Mucosa of stomach (tissue), 1 donor: ENCODE data around the gene STRADB.
"Not testable (repeated sequence)": the region's sequence is repeated elsewhere in the genome, so short reads cannot be mapped to it uniquely, and the experiment has no call there.

Experiments
- H3K27me3 ChIP-seq: one replicate; pipeline ENCODE4 v1.7.0; 2013; ENCODE audit warnings: mild to moderate bottlenecking, low read length; ENCODE audit not compliant: control insufficient read depth, insufficient read depth
- H3K36me3 ChIP-seq: one replicate; pipeline ENCODE4 v1.7.0; 2013; ENCODE audit warnings: low read length; ENCODE audit not compliant: control insufficient read depth, insufficient read depth
- H3K4me1 ChIP-seq: one replicate; pipeline ENCODE4 v1.7.0; 2013; ENCODE audit warnings: mild to moderate bottlenecking, low read length; ENCODE audit not compliant: control insufficient read depth, insufficient read depth
- H3K4me3 ChIP-seq: one replicate; pipeline ENCODE4 v1.7.0; 2013; ENCODE audit warnings: low read length
- H3K9ac ChIP-seq: one replicate; pipeline ENCODE4 v1.7.0; 2013; ENCODE audit warnings: mild to moderate bottlenecking, low read length, moderate library complexity
- H3K9me3 ChIP-seq: one replicate; pipeline ENCODE4 v1.7.0; 2013; ENCODE audit warnings: mild to moderate bottlenecking, low read length, moderate library complexity; ENCODE audit not compliant: control insufficient read depth
- donor health status: Pancreatic carcinoma.

Gene STRADB

DNA sequence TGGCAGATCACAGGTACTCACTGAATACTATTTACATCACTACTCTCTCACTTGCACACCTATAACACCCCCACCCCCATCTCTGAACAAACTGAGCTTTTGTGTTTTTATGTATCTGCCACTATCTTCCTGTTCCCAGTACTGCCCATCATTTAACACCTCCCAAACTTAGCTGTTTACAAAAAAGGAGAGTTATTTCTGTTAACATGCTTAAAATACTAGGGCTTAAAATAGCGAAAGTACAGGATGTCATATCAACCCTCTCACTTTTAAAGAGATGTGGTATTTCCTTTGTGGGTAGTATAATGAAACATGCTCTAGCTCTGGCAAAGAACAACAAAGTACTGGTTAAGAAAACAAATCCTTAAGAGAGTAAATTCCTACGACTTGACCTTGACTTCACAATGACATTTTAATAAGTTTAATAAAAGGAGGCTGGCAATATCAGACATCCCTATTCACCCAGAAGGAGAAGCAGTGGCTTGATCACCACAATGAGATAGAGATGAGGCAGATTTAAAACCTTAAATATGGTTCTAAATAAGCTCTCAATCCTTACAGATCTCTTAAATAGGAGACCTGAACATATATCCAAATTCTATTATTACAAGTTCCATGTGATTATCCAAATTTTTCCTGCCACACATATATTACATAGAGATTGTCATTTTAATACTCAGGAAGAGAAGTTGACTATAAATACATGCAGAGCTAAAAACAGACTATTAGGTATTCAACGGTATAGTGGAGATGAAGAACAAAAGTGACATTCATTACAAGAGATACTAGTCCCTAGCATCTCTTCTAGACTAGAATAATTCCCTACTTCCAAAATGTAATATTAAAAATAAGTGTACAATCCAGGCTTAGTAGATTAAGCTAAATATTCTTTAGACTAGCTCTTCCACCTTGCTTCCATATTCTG, 37.2 kb upstream of the STRADB start:
- Histone ChIP-seq H3K36me3 (no peaks in the 10 kb centered on the region), H3K9ac (no peak overlapping the region), H3K4me3 (no peak overlapping the region), H3K4me1 (peaks cover 8% of the 10 kb centered on the region), H3K9me3 (no peaks in the 10 kb centered on the region), H3K27me3 (no peaks in the 10 kb centered on the region)

DNA sequence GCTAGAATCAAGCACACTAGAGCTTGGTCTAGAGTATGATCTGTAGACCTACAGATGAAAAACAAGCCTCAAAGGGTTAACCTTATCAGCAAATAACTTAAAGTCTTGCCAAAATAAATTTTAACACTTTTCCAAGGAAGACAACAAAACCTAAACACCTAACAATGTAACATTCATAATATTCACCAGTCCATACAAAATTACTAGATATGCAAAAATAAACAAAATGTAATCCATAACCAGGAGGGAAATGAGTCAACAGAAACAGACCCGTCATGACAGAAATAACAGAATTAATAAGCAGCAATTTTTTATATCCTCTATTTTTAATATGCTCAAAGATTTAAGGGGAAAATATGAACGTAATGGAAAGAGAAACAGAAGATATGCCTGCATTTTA, 36.4 kb upstream of the STRADB start:
- Histone ChIP-seq H3K36me3 (no peaks in the 10 kb centered on the region), H3K9me3 (no peaks in the 10 kb centered on the region), H3K4me3 (no peak overlapping the region), H3K27me3 (no peaks in the 10 kb centered on the region), H3K4me1 (peaks cover 8% of the 10 kb centered on the region), H3K9ac (no peak overlapping the region)

- H3K9ac ChIP-seq = no peak overlapping the region
- H3K9me3 ChIP-seq = no peaks in the 10 kb centered on the region
- H3K27me3 ChIP-seq = no peaks in the 10 kb centered on the region
- no peak overlapping the region for H3K4me3 ChIP-seq
- no peaks in the 10 kb centered on the region for H3K36me3 ChIP-seq
- H3K4me1 ChIP-seq = peaks cover 8% of the 10 kb centered on the region
Observed at GRCh38 chr2:201419057-201419635, 32.4 kb upstream of the STRADB start.

DNA sequence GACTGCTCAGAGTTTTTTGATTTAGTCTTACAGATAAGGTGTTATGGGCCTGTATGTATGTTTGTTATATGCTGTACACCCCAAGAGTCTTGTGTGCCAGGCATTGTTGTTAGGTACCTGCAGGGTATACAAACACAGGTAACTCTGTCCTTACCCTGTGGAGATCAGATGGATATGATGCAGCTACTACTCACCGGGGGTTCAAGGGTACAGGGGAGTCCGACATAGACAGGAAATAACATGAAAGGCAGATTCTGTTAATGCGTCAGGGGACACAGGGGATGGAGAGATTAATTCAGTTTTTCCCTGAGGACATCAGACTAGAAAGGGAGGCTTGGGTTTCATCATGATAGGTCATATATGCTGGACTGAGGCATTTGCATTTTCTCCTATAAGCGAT, 31.6 kb upstream of the STRADB start:
- no peaks in the 10 kb centered on the region for H3K27me3 ChIP-seq
- no peak overlapping the region for H3K9ac ChIP-seq
- H3K36me3 ChIP-seq = no peaks in the 10 kb centered on the region
- H3K4me3 ChIP-seq = no peak overlapping the region
- peaks cover 8% of the 10 kb centered on the region for H3K4me1 ChIP-seq
- no peaks in the 10 kb centered on the region for H3K9me3 ChIP-seq

DNA sequence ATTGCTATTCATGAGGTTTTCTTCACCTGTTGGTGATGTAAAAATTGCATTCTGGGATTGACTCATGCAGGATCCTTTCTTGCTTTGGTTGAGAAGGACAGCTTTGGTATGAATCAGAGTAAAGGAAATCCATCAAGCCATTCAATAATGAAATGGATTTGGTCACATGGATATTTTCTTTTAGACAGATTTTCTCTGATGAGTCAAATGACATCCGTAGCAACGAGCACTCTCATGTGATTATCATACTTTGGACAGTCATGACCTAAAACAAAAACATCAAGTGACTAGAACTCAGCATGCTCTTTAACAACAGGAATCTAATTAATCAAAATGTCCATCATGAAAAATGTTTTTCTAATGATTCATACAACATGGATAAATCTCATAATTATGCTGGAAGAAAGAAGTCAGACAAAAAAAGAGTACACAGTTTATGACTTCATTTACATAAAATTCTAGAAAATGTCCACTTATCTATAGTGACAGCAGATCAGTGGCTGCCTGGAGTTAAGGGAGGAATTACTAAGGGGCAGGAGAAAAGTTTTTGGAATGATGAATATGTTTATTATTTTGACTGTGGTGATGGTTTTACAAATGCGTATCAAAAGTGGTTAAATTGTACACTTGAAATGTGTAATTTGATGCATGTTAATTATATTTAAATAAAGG, 31.0 kb upstream of the STRADB start:
- Histone ChIP-seq H3K9ac (no peak overlapping the region), H3K27me3 (no peaks in the 10 kb centered on the region), H3K9me3 (no peaks in the 10 kb centered on the region), H3K36me3 (no peaks in the 10 kb centered on the region), H3K4me1 (peaks cover 8% of the 10 kb centered on the region), H3K4me3 (no peak overlapping the region)

- H3K36me3 ChIP-seq = no peaks in the 10 kb centered on the region
- H3K4me3 ChIP-seq = no peak overlapping the region
- H3K9ac ChIP-seq = no peak overlapping the region
- no peaks in the 10 kb centered on the region for H3K9me3 ChIP-seq
- H3K27me3 ChIP-seq = no peaks in the 10 kb centered on the region
- H3K4me1 ChIP-seq = no peaks in the 10 kb centered on the region
Observed at GRCh38 chr2:201425952-201426351, 25.6 kb upstream of the STRADB start.

DNA sequence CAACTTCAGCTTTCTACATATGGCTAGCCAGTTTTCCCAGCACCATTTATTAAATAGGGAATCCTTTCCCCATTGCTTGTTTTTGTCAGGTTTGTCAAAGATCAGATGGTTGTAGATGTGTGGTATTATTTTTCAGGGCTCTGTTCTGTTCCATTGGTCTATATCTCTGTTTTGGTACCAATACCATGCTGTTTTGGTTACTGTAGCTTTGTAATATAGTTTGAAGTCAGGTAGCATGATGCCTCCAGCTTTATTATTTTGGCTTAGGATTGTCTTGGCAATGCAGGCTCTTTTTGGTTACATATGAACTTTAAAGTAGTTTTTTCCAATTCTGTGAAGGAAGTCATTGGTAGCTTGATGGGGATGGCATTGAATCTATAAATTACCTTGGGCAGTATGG, 23.2 kb upstream of the STRADB start:
- H3K36me3 ChIP-seq, H3K9me3 ChIP-seq, H3K4me3 ChIP-seq, H3K4me1 ChIP-seq, H3K27me3 ChIP-seq, H3K9ac ChIP-seq: not testable (repeated sequence)

- not testable (repeated sequence) for H3K36me3 ChIP-seq, H3K27me3 ChIP-seq, H3K9me3 ChIP-seq, H3K4me1 ChIP-seq, H3K4me3 ChIP-seq, H3K9ac ChIP-seq
Observed at GRCh38 chr2:201429835-201430234, 21.7 kb upstream of the STRADB start.

- not testable (repeated sequence) for H3K36me3 ChIP-seq, H3K4me3 ChIP-seq, H3K9me3 ChIP-seq, H3K9ac ChIP-seq, H3K4me1 ChIP-seq, H3K27me3 ChIP-seq
Observed at GRCh38 chr2:201430322-201430721, 21.2 kb upstream of the STRADB start.

- Histone ChIP-seq H3K9ac (no peak overlapping the region), H3K4me3 (no peak overlapping the region), H3K36me3 (no peaks in the 10 kb centered on the region), H3K9me3 (no peaks in the 10 kb centered on the region), H3K27me3 (no peaks in the 10 kb centered on the region), H3K4me1 (peaks cover 9% of the 10 kb centered on the region)
Observed at GRCh38 chr2:201430839-201431238, 20.7 kb upstream of the STRADB start.

DNA sequence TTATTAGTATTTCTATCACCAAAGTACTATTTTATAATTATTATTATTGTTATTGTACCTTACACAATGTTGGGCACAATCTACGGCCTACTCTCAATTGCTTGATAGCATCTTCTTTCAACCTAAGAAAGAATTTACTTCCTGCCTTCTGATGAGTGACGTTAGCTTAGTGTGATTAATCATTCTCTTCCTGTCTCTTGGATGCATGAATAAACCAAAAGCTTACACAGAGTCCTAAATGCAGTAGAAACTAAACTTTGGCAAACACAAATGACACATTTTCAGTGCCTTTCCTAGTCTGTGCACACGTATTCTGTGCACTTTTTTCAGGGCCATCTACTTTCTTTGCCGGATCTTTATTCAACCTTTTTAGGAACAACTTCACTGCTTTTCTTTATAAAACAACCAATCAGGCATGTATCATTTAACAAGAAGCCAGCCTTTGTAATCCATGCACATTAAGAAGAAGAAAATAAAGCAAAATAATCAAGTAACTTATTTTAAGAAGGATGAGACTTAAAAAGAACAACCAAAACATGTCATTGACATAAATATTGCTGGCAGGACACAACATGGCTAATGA, 19.4 kb upstream of the STRADB start:
- no peak overlapping the region for H3K9ac ChIP-seq
- no peaks in the 10 kb centered on the region for H3K27me3 ChIP-seq
- no peaks in the 10 kb centered on the region for H3K36me3 ChIP-seq
- no peak overlapping the region for H3K4me3 ChIP-seq
- H3K4me1 ChIP-seq = peaks cover 13% of the 10 kb centered on the region
- no peaks in the 10 kb centered on the region for H3K9me3 ChIP-seq
